Caco-2 (cell line): ENCODE measurements around the gene SMYD3. TPM values are rescaled to one million over a fixed set of nuclear protein-coding genes. Genes with fewer than 3 reads are reported as not detected.

Experiments used
- BruUV-seq: library from RNA; stranded (reverse); fragments of 400-500 nt; replicated peaks from 2 replicates; lab custom pipeline; 2021; lab: Mats Ljungman, UMichigan
- CTCF ChIA-PET: fragments of 300-600 bp; sonication (Branson Sonifier 250); formaldehyde crosslinking; loops from one replicate; lab custom pipeline; 2022; ENCODE audit warnings: antibody characterized with exemption; lab: Charles Lee
- POLR2A ChIA-PET: fragments of 300-600 bp; sonication (Branson Sonifier 250); formaldehyde crosslinking; loops from one replicate; lab custom pipeline; 2022; ENCODE audit warnings: antibody characterized with exemption; lab: Charles Lee
- DNase-seq, 2 experiments: peaks; one replicate each; pipeline versions ENCODE4 v3.0.0 to v3.0.0-alpha.2; 2020 to 2022
- H3K27me3 ChIP-seq: replicated peaks from 2 replicates; pipeline ENCODE4 v1.6.0; 2011; ENCODE audit warnings: low read length; ENCODE audit not compliant: control insufficient read depth, insufficient read depth
- H3K36me3 ChIP-seq: 2 replicates; pipeline ENCODE4 v1.5.1; 2011; ENCODE audit warnings: low read length; ENCODE audit not compliant: control insufficient read depth, insufficient read depth
- H3K4me1 ChIP-seq: fragments of 250-450 bp; sonication (Bioruptor Pico); 2 replicates; pipeline ENCODE4 v1.5.1; 2020; ENCODE audit warnings: mild to moderate bottlenecking
- H3K4me3 ChIP-seq: 2 replicates; pipeline ENCODE4 v1.5.1; 2011; ENCODE audit warnings: low read depth, mild to moderate bottlenecking, control low read depth, low read length
- H3K9me3 ChIP-seq: fragments of 250-450 bp; sonication (Bioruptor Pico); 2 replicates; pipeline ENCODE4 v1.5.1; 2020; ENCODE audit warnings: mild to moderate bottlenecking, moderate library complexity
- H3K27ac Mint-ChIP-seq: one replicate; pipeline ENCODE4 v1.8.0; 2022; ENCODE audit warnings: mixed read lengths; ENCODE audit not compliant: unreplicated experiment
- H3K27me3 Mint-ChIP-seq: one replicate; pipeline ENCODE4 v1.8.0; 2022; ENCODE audit warnings: mixed read lengths; ENCODE audit not compliant: insufficient read depth, unreplicated experiment
- H3K36me3 Mint-ChIP-seq: one replicate; pipeline ENCODE4 v1.8.0; 2022; ENCODE audit warnings: mild to moderate bottlenecking, mixed read lengths; ENCODE audit not compliant: insufficient read depth, unreplicated experiment
- H3K4me1 Mint-ChIP-seq: one replicate; pipeline ENCODE4 v1.8.0; 2022; ENCODE audit warnings: low read depth, mixed read lengths; ENCODE audit not compliant: unreplicated experiment
- H3K4me3 Mint-ChIP-seq: one replicate; pipeline ENCODE4 v1.8.0; 2022; ENCODE audit warnings: mild to moderate bottlenecking, moderate library complexity, mixed read lengths; ENCODE audit not compliant: unreplicated experiment
- H3K9me3 Mint-ChIP-seq: one replicate; pipeline ENCODE4 v1.8.0; 2022; ENCODE audit warnings: mixed read lengths; ENCODE audit not compliant: unreplicated experiment
- CTCF ChIP-seq, 2 experiments: fragments of 200-600 bp in 1 of 2; IDR thresholded peaks; 1 replicate in 1 of 2; 2 replicates in 1 of 2; pipeline versions ENCODE4 v1.5.1 to v1.8.0; 2011 to 2022; ENCODE audit warnings: antibody characterized with exemption in 1 of 2, control low read depth in 1 of 2, inconsistent platforms in 1 of 2, low read depth in 1 of 2, low read length in 1 of 2, mild to moderate bottlenecking in 1 of 2, moderate library complexity in 1 of 2; ENCODE audit not compliant: insufficient read depth in 1 of 2, severe bottlenecking in 1 of 2, unreplicated experiment in 1 of 2
- intact Hi-C: fragments of 100-400 bp; cut with micrococcal nuclease; formaldehyde crosslinking; loops from one replicate; pipeline ENCODE4 v1.10.0; 2022; ENCODE audit not compliant: unreplicated experiment
- total RNA-seq: library from RNA; stranded (reverse); gene quantifications from 2 replicates; pipeline ENCODE4 v1.2.3, GENCODE V29; 2022

Gene SMYD3
- total RNA-seq, 1 experiment from 2014 or later: 33.0 TPM

- POLR2A ChIA-PET: no interaction called here
- no peaks in the 10 kb centered on the region for H3K9me3 ChIP-seq
- Mint-ChIP-seq H3K27ac (no peak overlapping the region), H3K4me1 (no peaks in the 10 kb centered on the region), H3K27me3 (no peaks in the 10 kb centered on the region), H3K9me3 (no peaks in the 10 kb centered on the region), H3K4me3 (no peak overlapping the region), H3K36me3 (no peaks in the 10 kb centered on the region)
- H3K4me1 ChIP-seq: no peaks in the 10 kb centered on the region
- no peak overlapping the region for H3K4me3 ChIP-seq
- DNase-seq: no peak
- CTCF ChIA-PET: no interaction called here
- intact Hi-C loops: no loop called here
- no TSS peak for BruUV-seq
- no peaks in the 10 kb centered on the region for H3K36me3 ChIP-seq
- H3K27me3 ChIP-seq: no peaks in the 10 kb centered on the region
- no peak for TF ChIP-seq CTCF (IDR thresholded peaks at IDR 0.05; ENCODE audit: insufficient read depth in 1 of 2, low read depth in 1 of 2, low read length in 1 of 2, severe bottlenecking in 1 of 2, unreplicated experiment in 1 of 2)
Observed at GRCh38 chr1:245842106-245842505, 665.0 kb downstream of the SMYD3 start.

DNA sequence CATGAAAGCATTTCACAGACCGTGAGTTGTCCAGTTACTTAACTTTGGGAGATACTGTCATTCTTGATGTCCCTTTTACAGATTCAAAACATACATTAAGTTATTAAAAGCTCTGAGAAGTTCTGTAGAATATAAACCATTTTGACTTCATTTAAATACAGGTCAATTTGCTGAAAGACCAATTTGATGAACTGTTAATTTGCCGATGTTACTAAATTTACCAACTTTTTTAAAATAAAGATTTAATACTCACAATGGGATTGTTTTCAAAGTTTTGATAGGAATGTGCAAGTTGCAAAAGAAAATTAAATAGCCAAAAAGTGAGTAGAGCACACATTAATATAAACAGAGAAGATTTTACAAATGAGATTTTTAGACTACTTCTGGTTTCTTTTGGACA is 666.1 kb downstream of the SMYD3 start:
- H3K27ac Mint-ChIP-seq: no peak overlapping the region
- no peak overlapping the region for H3K4me3 Mint-ChIP-seq
- no TSS peak for BruUV-seq
- no peak for TF ChIP-seq CTCF (IDR thresholded peaks at IDR 0.05; ENCODE audit: insufficient read depth in 1 of 2, low read depth in 1 of 2, low read length in 1 of 2, severe bottlenecking in 1 of 2, unreplicated experiment in 1 of 2)
- H3K27me3 Mint-ChIP-seq: no peaks in the 10 kb centered on the region
- H3K9me3 ChIP-seq: no peaks in the 10 kb centered on the region
- peaks cover 3% of the 10 kb centered on the region; the same call in 1 of the 2 replicates for H3K36me3 ChIP-seq
- no peaks in the 10 kb centered on the region for H3K36me3 Mint-ChIP-seq
- intact Hi-C loops: no loop called here
- no peaks in the 10 kb centered on the region for H3K4me1 Mint-ChIP-seq
- CTCF ChIA-PET: no interaction called here
- DNase-seq: no peak
- H3K9me3 Mint-ChIP-seq: no peaks in the 10 kb centered on the region
- POLR2A ChIA-PET: interaction anchor here (0.6 kb wide), 1 partner anchor 41 kb away, joined by 4 read pairs; no protein-coding TSS in a partner anchor
- no peaks in the 10 kb centered on the region for H3K4me1 ChIP-seq
- H3K4me3 ChIP-seq: no peak overlapping the region
- H3K27me3 ChIP-seq: no peaks in the 10 kb centered on the region

DNA sequence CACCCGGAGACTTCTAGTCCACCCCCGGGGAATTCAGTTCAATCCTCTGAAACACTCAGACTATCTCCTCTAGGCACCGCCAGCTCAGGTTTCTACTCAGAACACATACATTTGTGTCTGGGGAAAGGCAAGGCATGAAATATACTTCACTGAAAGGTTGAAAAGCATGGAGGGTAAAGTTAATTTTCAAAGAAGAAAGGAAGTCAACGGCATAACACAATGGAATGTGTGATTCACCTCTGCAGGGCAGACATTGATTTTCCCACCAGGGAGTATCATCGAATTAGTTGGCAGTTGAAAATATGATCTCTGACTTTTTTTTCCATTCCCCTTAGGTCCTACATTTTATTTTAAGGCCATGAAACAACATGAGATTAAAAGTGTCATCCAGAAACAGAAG is 669.4 kb downstream of the SMYD3 start:
- CTCF ChIA-PET: no interaction called here
- no peak overlapping the region for H3K27ac Mint-ChIP-seq
- H3K4me3 ChIP-seq: no peak overlapping the region
- H3K36me3 ChIP-seq: peaks cover 3% of the 10 kb centered on the region; the same call in 1 of the 2 replicates
- H3K9me3 Mint-ChIP-seq: no peaks in the 10 kb centered on the region
- no peaks in the 10 kb centered on the region for H3K27me3 ChIP-seq
- no peak overlapping the region for H3K4me3 Mint-ChIP-seq
- intact Hi-C loops: no loop called here
- DNase-seq: no peak
- no peaks in the 10 kb centered on the region for H3K4me1 ChIP-seq
- BruUV-seq: no TSS peak
- H3K9me3 ChIP-seq: no peaks in the 10 kb centered on the region
- H3K4me1 Mint-ChIP-seq: no peaks in the 10 kb centered on the region
- POLR2A ChIA-PET: no interaction called here
- H3K27me3 Mint-ChIP-seq: no peaks in the 10 kb centered on the region
- H3K36me3 Mint-ChIP-seq: no peaks in the 10 kb centered on the region
- no peak for TF ChIP-seq CTCF (IDR thresholded peaks at IDR 0.05; ENCODE audit: insufficient read depth in 1 of 2, low read depth in 1 of 2, low read length in 1 of 2, severe bottlenecking in 1 of 2, unreplicated experiment in 1 of 2)
